GM23338 (cell line): ENCODE results near the gene DPP3. TPM values are rescaled to one million over a fixed set of nuclear protein-coding genes. Genes with fewer than 3 reads are reported as not detected.
A peak's percentile ranks its signal among the peaks of the same experiment; 100 is the strongest.

Experiments
- ATAC-seq: fragments of 200-7000 bp; cut with Tn5 transposase; 3 replicates; pipeline ENCODE4 v1.9.1; 2020
- DNase-seq: peaks from one replicate; pipeline ENCODE4 v3.0.0-alpha.2; 2015; ENCODE audit warnings: low spot score
- H2AFZ ChIP-seq: fragments of 200-600 bp; sonication (generic); 2 replicates; pipeline ENCODE4 v1.8.0; 2016; ENCODE audit warnings: antibody characterized with exemption, mild to moderate bottlenecking, moderate library complexity
- H3F3A ChIP-seq: fragments of 200-600 bp; sonication (generic); replicated peaks from 2 replicates; pipeline ENCODE4 v1.8.0; 2017; ENCODE audit warnings: antibody characterized with exemption, mixed run types, low read depth
- H3K27ac ChIP-seq: fragments of 200-600 bp; sonication (generic); 2 replicates; pipeline ENCODE4 v1.6.1; 2016; ENCODE audit warnings: low read depth
- H3K27me3 ChIP-seq: fragments of 200-600 bp; sonication (generic); 2 replicates; pipeline ENCODE4 v1.8.0; 2016; ENCODE audit warnings: mild to moderate bottlenecking, mixed run types, moderate library complexity; ENCODE audit not compliant: insufficient read depth
- H3K36me3 ChIP-seq: fragments of 200-600 bp; sonication (generic); 2 replicates; pipeline ENCODE4 v1.8.0; 2016; ENCODE audit warnings: mild to moderate bottlenecking; ENCODE audit not compliant: insufficient read depth
- H3K4me1 ChIP-seq: fragments of 200-600 bp; sonication (generic); 2 replicates; pipeline ENCODE4 v1.8.0; 2016; ENCODE audit warnings: mild to moderate bottlenecking, moderate library complexity; ENCODE audit not compliant: insufficient read depth
- H3K4me2 ChIP-seq: fragments of 200-600 bp; sonication (generic); 2 replicates; pipeline ENCODE4 v1.7.1; 2017; ENCODE audit warnings: mixed run types
- H3K4me3 ChIP-seq: fragments of 200-600 bp; sonication (generic); 2 replicates; pipeline ENCODE4 v1.6.1; 2016; ENCODE audit warnings: mixed run types
- H3K79me2 ChIP-seq: fragments of 200-600 bp; sonication (generic); replicated peaks from 2 replicates; pipeline ENCODE4 v1.8.0; 2017; ENCODE audit warnings: mild to moderate bottlenecking; ENCODE audit not compliant: insufficient read depth
- H3K9me2 ChIP-seq: fragments of 200-600 bp; sonication (generic); 2 replicates; pipeline ENCODE4 v1.8.0; 2017; ENCODE audit not compliant: insufficient read depth
- H4K20me1 ChIP-seq: fragments of 200-600 bp; sonication (generic); replicated peaks from 2 replicates; pipeline ENCODE4 v1.8.0; 2017; ENCODE audit warnings: mild to moderate bottlenecking; ENCODE audit not compliant: insufficient read depth
- H3K27ac Mint-ChIP-seq: 2 replicates; pipeline ENCODE4 v1.8.0; 2020; ENCODE audit warnings: inconsistent platforms, mild to moderate bottlenecking, moderate library complexity, mixed read lengths
- H3K27me3 Mint-ChIP-seq: 3 replicates; pipeline ENCODE4 v1.8.0; 2022; ENCODE audit warnings: low read depth, mild to moderate bottlenecking, moderate library complexity, mixed read lengths, inconsistent platforms; ENCODE audit not compliant: insufficient read depth, poor library complexity
- H3K36me3 Mint-ChIP-seq: 3 replicates; pipeline ENCODE4 v1.8.0; 2021; ENCODE audit warnings: low read depth, mild to moderate bottlenecking, inconsistent platforms, moderate library complexity, mixed read lengths
- H3K4me1 Mint-ChIP-seq: 3 replicates; pipeline ENCODE4 v1.8.0; 2020; ENCODE audit warnings: mild to moderate bottlenecking, inconsistent platforms, mixed read lengths
- H3K4me3 Mint-ChIP-seq: 3 replicates; pipeline ENCODE4 v1.8.0; 2021; ENCODE audit warnings: moderate library complexity, mild to moderate bottlenecking, inconsistent platforms, mixed read lengths
- H3K9me3 Mint-ChIP-seq: 3 replicates; pipeline ENCODE4 v1.8.0; 2020; ENCODE audit warnings: moderate library complexity, mild to moderate bottlenecking, inconsistent platforms, mixed read lengths
- CTCF ChIP-seq, 2 experiments: fragments of 200-600 bp in 1 of 2; sonication (generic) in 1 of 2; conservative IDR thresholded peaks; 2 replicates each; pipeline versions ENCODE4 v1.5.1 to v1.6.1; 2016 to 2017; ENCODE audit warnings: antibody characterized with exemption in 2 of 2, low read depth in 2 of 2, mild to moderate bottlenecking in 2 of 2, moderate library complexity in 1 of 2
- ETS1 ChIP-seq: IDR thresholded peaks from 2 replicates; pipeline ENCODE4 v1.6.1; 2016; ENCODE audit warnings: antibody characterized with exemption
- JUNB ChIP-seq: IDR thresholded peaks from one replicate; pipeline ENCODE4 v1.6.1; 2016; ENCODE audit warnings: antibody characterized with exemption; ENCODE audit not compliant: unreplicated experiment
- POLR2AphosphoS5 ChIP-seq: IDR thresholded peaks from 2 replicates; pipeline ENCODE4 v1.6.1; 2016; ENCODE audit warnings: antibody characterized with exemption, low read depth
- REST ChIP-seq: IDR thresholded peaks from one replicate; pipeline ENCODE4 v1.6.1; 2018; ENCODE audit warnings: antibody characterized with exemption; ENCODE audit not compliant: unreplicated experiment
- STAT1 ChIP-seq: IDR thresholded peaks from one replicate; pipeline ENCODE4 v1.6.1; 2016; ENCODE audit warnings: antibody characterized with exemption; ENCODE audit not compliant: unreplicated experiment
- ZNF114 ChIP-seq: fragments of 250-450 bp; sonication (Bioruptor Pico); IDR thresholded peaks from 2 replicates; pipeline ENCODE4 v1.5.0; 2020; ENCODE audit warnings: mild to moderate bottlenecking, moderate library complexity
- ZNF331 ChIP-seq: fragments of 250-450 bp; sonication (Bioruptor Pico); IDR thresholded peaks from 2 replicates; pipeline ENCODE4 v1.5.0; 2020; ENCODE audit warnings: low read depth, mild to moderate bottlenecking, moderate library complexity
- polyA plus RNA-seq: library from polyadenylated mRNA; unstranded; fragments of >200 nt; fragmentation: Nextera tagmentation; extraction: Ambion mirVana; gene quantifications from 2 replicates; pipeline ENCODE4 v1.2.1, GENCODE V29; 2016
- total RNA-seq: library from RNA; depleted of rRNA; stranded (reverse); fragments of >200 nt; shearing (Covaris generic); gene quantifications from 2 replicates; pipeline ENCODE4 v1.2.3, GENCODE V29; 2014

Gene DPP3
- total and polyA plus RNA-seq, 2 experiments from 2014 or later, result 22.7 to 85.9 TPM

GRCh38 chr11:66477263-66478201 is 2.7 kb upstream of the DPP3 start:
- TF ChIP-seq ZNF331 (CRISPR knock-in tag), result no peak
- TF ChIP-seq CTCF (conservative IDR thresholded peaks at IDR 0.05; ENCODE audit: low read depth in 2 of 2), result 0 out of 4 replicates have a peak, but pooled peaks of 1 of the 2 experiments have one; percentile 1
- peak; percentile 30 for TF ChIP-seq POLR2AphosphoS5
- no peak for TF ChIP-seq JUNB
- TF ChIP-seq STAT1, result no peak
- TF ChIP-seq ZNF114 (CRISPR knock-in tag), result no peak
- DNase-seq, result peak; percentile 38
- Histone ChIP-seq H3F3A (peaks cover 16% of the 10 kb centered on the region; the same call in 1 of the 2 replicates), H3K9me2 (no peaks in the 10 kb centered on the region), H4K20me1 (no peaks in the 10 kb centered on the region; the same call in none of the 2 replicates), H3K36me3 (no peaks in the 10 kb centered on the region; the same call in 1 of the 2 replicates), H3K4me2 (no peak overlapping the region), H3K27ac (no peak overlapping the region; the same call in 1 of the 2 replicates), H3K27me3 (no peaks in the 10 kb centered on the region), H3K79me2 (peaks cover 9% of the 10 kb centered on the region; the same call in 1 of the 2 replicates), H2AFZ (no peak overlapping the region), H3K4me3 (no peak overlapping the region), H3K4me1 (peaks cover 8% of the 10 kb centered on the region)
- Mint-ChIP-seq H3K4me1 (peaks cover 25% of the 10 kb centered on the region), H3K27ac (no peak overlapping the region; the same call in 1 of the 2 replicates), H3K9me3 (no peaks in the 10 kb centered on the region), H3K4me3 (peak overlapping the region; percentile 41; the same call in 2 of the 3 replicates), H3K27me3 (peaks cover 15% of the 10 kb centered on the region), H3K36me3 (peaks cover 5% of the 10 kb centered on the region; the same call in 2 of the 3 replicates)
- ATAC-seq, result no peak

GRCh38 chr11:66478729-66479393 is 1.4 kb upstream of the DPP3 start:
- Histone ChIP-seq H3K9me2 (no peaks in the 10 kb centered on the region), H2AFZ (no peak overlapping the region), H3K27ac (peak overlapping the region; percentile 94; the same call in 1 of the 2 replicates), H3K4me1 (peaks cover 8% of the 10 kb centered on the region), H3K4me2 (peak overlapping the region; percentile 95), H4K20me1 (no peaks in the 10 kb centered on the region; the same call in none of the 2 replicates), H3F3A (peaks cover 16% of the 10 kb centered on the region; the same call in 1 of the 2 replicates), H3K27me3 (no peaks in the 10 kb centered on the region), H3K36me3 (peaks cover 7% of the 10 kb centered on the region; the same call in 1 of the 2 replicates), H3K79me2 (peaks cover 9% of the 10 kb centered on the region; the same call in 1 of the 2 replicates), H3K4me3 (peak overlapping the region; percentile 63)
- Mint-ChIP-seq H3K9me3 (no peaks in the 10 kb centered on the region), H3K4me3 (peak overlapping the region; percentile 86), H3K4me1 (peaks cover 25% of the 10 kb centered on the region), H3K27me3 (peaks cover 15% of the 10 kb centered on the region), H3K36me3 (peaks cover 4% of the 10 kb centered on the region; the same call in 1 of the 3 replicates), H3K27ac (peak overlapping the region; percentile 91; the same call in 1 of the 2 replicates)
- ATAC-seq, result peak; percentile 5; the same call in 1 of the 3 replicates
- peak; percentile 71 for DNase-seq
- TF ChIP-seq REST (peak; percentile 21), CTCF (conservative IDR thresholded peaks at IDR 0.05; ENCODE audit: low read depth in 2 of 2) (peak; percentile 87 to 98), POLR2AphosphoS5 (no peak), ETS1 (no peak), JUNB (no peak)
